Uterus (tissue), 2 donors: ENCODE data around the gene TMEM47.

Experiments
- POLR2A ChIP-seq, 2 donors: fragments of 450-650 bp; IDR thresholded peaks; one replicate each; pipeline ENCODE4 v1.6.1; 2016; ENCODE audit warnings: antibody characterized with exemption in 2 of 2, mild to moderate bottlenecking in 1 of 2, moderate library complexity in 1 of 2
- TF ChIP-seq, protein P1 (sequence below), 4 experiments: fragments of 200-600 bp in 2 of 4; fragments of 450-650 bp in 2 of 4; sonication (generic) in 2 of 4; IDR thresholded peaks; one replicate each; pipeline ENCODE4 v1.5.1; 2016 to 2019; ENCODE audit warnings: antibody characterized with exemption in 4 of 4, mild to moderate bottlenecking in 2 of 4, moderate library complexity in 1 of 4

DNA sequence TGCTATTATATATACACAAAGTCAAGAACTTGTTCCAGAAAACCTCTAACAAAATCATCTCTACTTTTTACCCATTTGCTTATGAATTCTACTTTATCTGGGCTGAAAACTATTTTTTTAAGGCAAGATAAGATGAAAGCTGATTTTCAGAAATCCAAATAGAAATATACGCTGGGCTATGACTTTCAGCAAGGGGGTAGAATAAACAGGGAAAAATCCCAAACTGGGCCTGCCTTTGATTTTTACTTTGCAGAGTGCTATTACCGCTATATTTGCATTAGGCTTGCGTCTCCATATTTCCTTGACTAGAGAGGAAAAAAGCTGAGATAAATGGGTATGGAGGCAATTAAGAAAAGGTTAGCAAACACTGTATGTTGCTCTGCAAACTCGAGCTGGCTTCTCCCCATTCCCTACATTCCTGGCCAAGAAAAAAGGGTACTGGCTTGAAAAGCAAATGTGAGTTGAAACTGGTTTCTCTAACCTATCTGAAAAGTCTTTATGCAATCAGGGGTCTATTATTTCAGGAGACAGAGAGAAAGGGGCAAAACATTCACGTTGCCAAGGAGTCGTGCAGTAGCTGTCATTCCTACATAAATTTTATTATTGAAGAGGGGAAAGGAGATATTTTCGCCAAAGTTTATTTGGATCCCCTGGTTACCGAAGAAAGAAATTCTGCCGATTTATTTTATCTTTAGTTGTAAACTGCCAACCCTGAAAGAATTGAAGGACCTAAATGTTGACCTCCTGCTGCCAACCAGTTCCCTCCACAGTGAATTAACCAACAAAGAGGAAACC, 2.2 kb downstream of the TMEM47 start:
- TF ChIP-seq, protein P1, sequence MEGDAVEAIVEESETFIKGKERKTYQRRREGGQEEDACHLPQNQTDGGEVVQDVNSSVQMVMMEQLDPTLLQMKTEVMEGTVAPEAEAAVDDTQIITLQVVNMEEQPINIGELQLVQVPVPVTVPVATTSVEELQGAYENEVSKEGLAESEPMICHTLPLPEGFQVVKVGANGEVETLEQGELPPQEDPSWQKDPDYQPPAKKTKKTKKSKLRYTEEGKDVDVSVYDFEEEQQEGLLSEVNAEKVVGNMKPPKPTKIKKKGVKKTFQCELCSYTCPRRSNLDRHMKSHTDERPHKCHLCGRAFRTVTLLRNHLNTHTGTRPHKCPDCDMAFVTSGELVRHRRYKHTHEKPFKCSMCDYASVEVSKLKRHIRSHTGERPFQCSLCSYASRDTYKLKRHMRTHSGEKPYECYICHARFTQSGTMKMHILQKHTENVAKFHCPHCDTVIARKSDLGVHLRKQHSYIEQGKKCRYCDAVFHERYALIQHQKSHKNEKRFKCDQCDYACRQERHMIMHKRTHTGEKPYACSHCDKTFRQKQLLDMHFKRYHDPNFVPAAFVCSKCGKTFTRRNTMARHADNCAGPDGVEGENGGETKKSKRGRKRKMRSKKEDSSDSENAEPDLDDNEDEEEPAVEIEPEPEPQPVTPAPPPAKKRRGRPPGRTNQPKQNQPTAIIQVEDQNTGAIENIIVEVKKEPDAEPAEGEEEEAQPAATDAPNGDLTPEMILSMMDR (IDR thresholded peaks at IDR 0.05), result no peak
- TF ChIP-seq POLR2A (IDR thresholded peaks at IDR 0.05), result no peak
